ENCODE results near the gene NAV3.

NAV3 gene

GRCh38 chr12:77788231-77789168 lies 42.2 kb upstream of the NAV3 start:
- TF ChIP-seq, protein P1, sequence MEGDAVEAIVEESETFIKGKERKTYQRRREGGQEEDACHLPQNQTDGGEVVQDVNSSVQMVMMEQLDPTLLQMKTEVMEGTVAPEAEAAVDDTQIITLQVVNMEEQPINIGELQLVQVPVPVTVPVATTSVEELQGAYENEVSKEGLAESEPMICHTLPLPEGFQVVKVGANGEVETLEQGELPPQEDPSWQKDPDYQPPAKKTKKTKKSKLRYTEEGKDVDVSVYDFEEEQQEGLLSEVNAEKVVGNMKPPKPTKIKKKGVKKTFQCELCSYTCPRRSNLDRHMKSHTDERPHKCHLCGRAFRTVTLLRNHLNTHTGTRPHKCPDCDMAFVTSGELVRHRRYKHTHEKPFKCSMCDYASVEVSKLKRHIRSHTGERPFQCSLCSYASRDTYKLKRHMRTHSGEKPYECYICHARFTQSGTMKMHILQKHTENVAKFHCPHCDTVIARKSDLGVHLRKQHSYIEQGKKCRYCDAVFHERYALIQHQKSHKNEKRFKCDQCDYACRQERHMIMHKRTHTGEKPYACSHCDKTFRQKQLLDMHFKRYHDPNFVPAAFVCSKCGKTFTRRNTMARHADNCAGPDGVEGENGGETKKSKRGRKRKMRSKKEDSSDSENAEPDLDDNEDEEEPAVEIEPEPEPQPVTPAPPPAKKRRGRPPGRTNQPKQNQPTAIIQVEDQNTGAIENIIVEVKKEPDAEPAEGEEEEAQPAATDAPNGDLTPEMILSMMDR (IDR thresholded peaks at IDR 0.05; ENCODE audit: low read depth, low read length, missing control alignments), result no peak
- in situ Hi-C loops (cut with HindIII; ENCODE audit: low pct_ligation_motif_present, low sequenced_read_pairs), result no loop called here
- no peaks in the 10 kb centered on the region for H3K36me3 ChIP-seq (replicated peaks)
- DNase-seq, result no peak
- no peaks in the 10 kb centered on the region for H3K27me3 ChIP-seq (replicated peaks)
- H3K27ac ChIP-seq, result no peak overlapping the region
- no peak overlapping the region for H3K4me3 ChIP-seq (ENCODE audit: low read depth, low read length)

DNA sequence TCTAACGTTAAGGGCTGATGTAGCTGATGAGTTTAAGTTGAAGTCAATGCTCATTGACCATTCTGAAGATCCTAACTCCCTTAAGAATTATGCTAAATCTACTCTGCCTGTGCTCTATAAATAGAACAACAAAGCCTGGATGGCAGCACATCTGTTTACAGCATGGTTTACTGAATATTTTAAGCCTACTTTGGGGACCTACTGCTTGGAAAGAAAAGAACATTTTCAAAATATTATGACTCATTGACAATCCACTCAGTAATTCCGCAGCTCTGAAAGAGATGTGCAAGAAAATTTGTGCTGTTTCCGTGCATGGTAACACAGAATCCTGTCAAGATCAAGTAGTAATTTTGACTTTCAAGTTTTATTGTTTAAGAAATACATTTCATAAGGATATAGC lies 35.0 kb upstream of the NAV3 start:
- Histone ChIP-seq H3K27me3 (replicated peaks) (no peaks in the 10 kb centered on the region), H3K4me3 (ENCODE audit: low read depth, low read length) (no peak overlapping the region), H3K27ac (no peak overlapping the region), H3K36me3 (replicated peaks) (no peaks in the 10 kb centered on the region)
- TF ChIP-seq, protein P1 (IDR thresholded peaks at IDR 0.05; ENCODE audit: low read depth, low read length, missing control alignments), result no peak
- in situ Hi-C loops (cut with HindIII; ENCODE audit: low pct_ligation_motif_present, low sequenced_read_pairs), result no loop called here
- DNase-seq, result peak; percentile 22

DNA sequence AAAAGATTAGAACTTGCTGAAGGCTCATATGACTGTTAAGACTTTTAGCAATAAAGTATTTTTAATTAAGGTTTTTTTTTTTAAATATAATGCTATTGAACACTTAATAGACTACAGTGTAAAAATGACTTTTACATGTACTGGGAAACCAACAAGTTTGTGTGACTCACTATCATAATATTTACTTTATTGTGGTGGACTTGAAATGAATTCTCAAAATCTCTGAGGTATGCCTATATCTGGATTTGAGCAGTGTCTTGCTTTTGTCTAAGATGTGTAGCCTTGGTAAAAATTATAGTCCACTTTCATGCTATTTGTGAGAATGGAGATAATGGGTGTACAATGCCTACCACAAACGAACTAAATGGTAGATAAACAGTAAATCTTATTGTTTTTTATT lies 33.9 kb upstream of the NAV3 start:
- TF ChIP-seq, protein P1 (IDR thresholded peaks at IDR 0.05; ENCODE audit: low read depth, low read length, missing control alignments), result no peak
- no peak for DNase-seq

DNA sequence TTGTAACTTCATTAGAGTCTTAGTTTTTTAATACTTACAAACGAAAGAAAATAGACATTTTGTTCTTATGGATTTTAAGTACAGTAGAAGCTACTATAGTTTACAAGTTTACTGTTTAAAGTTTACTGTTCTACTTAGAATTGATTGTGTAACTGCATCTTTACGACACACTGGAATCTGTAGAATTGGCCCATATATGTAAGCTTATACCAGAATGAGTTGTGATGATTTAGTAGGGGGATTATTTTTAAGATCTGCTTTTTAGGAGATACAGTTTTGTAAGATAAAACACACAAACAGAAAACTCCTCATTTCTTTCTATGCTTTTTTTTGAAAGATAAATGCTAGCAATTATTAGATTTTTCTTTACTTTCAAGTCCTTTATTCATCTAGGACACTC lies 30.2 kb upstream of the NAV3 start:
- TF ChIP-seq, protein P1 (IDR thresholded peaks at IDR 0.05; ENCODE audit: low read depth, low read length, missing control alignments), result no peak
- Histone ChIP-seq H3K27me3 (replicated peaks) (no peaks in the 10 kb centered on the region), H3K4me3 (ENCODE audit: low read depth, low read length) (no peak overlapping the region), H3K27ac (no peak overlapping the region), H3K36me3 (replicated peaks) (no peaks in the 10 kb centered on the region)
- no peak for DNase-seq
- in situ Hi-C loops (cut with HindIII; ENCODE audit: low pct_ligation_motif_present, low sequenced_read_pairs), result no loop called here

More for the DNA sequence above, 33.9 kb upstream of the NAV3 start:
- Histone ChIP-seq H3K27ac (no peak overlapping the region), H3K36me3 (replicated peaks) (no peaks in the 10 kb centered on the region), H3K27me3 (replicated peaks) (no peaks in the 10 kb centered on the region), H3K4me3 (ENCODE audit: low read depth, low read length) (no peak overlapping the region)
- in situ Hi-C loops (cut with HindIII; ENCODE audit: low pct_ligation_motif_present, low sequenced_read_pairs), result no loop called here

DNA sequence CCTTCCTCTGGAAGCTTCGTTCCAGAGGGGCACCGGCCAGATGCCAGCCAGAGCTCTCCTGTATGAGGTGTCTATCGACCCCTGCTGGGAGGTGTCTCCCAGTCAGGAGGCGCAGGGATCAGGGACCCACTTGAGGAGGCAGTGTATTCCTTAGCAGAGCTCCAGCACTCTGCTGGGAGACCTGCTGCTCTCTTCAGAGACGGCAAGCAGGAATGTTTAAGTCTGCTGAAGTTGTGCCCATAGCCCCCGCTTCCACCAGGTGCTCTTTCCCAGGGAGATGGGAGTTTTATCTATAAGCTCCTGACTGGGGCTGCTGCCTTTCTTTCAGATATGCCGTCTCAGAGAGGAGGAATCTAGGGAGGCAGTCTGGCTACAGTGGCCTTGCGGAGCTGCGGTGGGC lies 22.2 kb upstream of the NAV3 start:
- DNase-seq, result no peak
- no peak overlapping the region for H3K27ac ChIP-seq
- in situ Hi-C loops (cut with HindIII; ENCODE audit: low pct_ligation_motif_present, low sequenced_read_pairs), result no loop called here
- no peak overlapping the region for H3K4me3 ChIP-seq (ENCODE audit: low read depth, low read length)
- TF ChIP-seq, protein P1 (IDR thresholded peaks at IDR 0.05; ENCODE audit: low read depth, low read length, missing control alignments), result no peak
- no peaks in the 10 kb centered on the region for H3K27me3 ChIP-seq (replicated peaks)
- no peaks in the 10 kb centered on the region for H3K36me3 ChIP-seq (replicated peaks)
